CD4-positive, alpha-beta T cell (primary cell): ENCODE measurements around the gene REEP2. TPM values are rescaled to one million over a fixed set of nuclear protein-coding genes. Genes with fewer than 3 reads are reported as not detected.
A peak's percentile ranks its signal among the peaks of the same experiment; 100 is the strongest.

Source experiments
- ATAC-seq: fragments of 200-7000 bp; cut with Tn5 transposase; one replicate; pipeline ENCODE4 v1.10.0; 2022; ENCODE audit warnings: mild to moderate bottlenecking; ENCODE audit not compliant: poor library complexity
- CTCF ChIA-PET: fragments of 350-600 bp; sonication (Branson Sonifier 250); formaldehyde crosslinking; loops from one replicate; lab custom pipeline; 2021; ENCODE audit warnings: antibody characterized with exemption, inconsistent platforms; lab: Charles Lee
- POLR2A ChIA-PET: fragments of 350-600 bp; sonication (Branson Sonifier 250); formaldehyde crosslinking; loops from one replicate; lab custom pipeline; 2021; ENCODE audit warnings: antibody characterized with exemption, inconsistent platforms; lab: Charles Lee
- DNase-seq, 14 experiments: peaks; one replicate each; pipeline ENCODE4 v3.0.0-alpha.2; 2013 to 2020; ENCODE audit warnings: mixed read lengths in 2 of 14
- H3K27ac ChIP-seq, 2 donors: one replicate each; pipeline versions ENCODE4 v1.5.1 to v1.7.0; 2013; ENCODE audit warnings: low read length in 2 of 2, low read depth in 1 of 2, mild to moderate bottlenecking in 1 of 2
- H3K27me3 ChIP-seq, 2 experiments: 1 replicate in 1 of 2; 2 replicates in 1 of 2; pipeline versions ENCODE4 v1.6.1 to v1.7.0; 2013; ENCODE audit warnings: low read length in 2 of 2, control low read depth in 1 of 2, mild to moderate bottlenecking in 1 of 2, moderate library complexity in 1 of 2; ENCODE audit not compliant: insufficient read depth in 2 of 2, control insufficient read depth in 1 of 2
- H3K36me3 ChIP-seq: one replicate; pipeline ENCODE4 v1.6.1; 2013; ENCODE audit warnings: low read length, control low read depth; ENCODE audit not compliant: insufficient read depth
- H3K4me1 ChIP-seq: one replicate; pipeline ENCODE4 v1.6.1; 2013; ENCODE audit warnings: low read length, control low read depth; ENCODE audit not compliant: insufficient read depth
- H3K4me3 ChIP-seq: one replicate; pipeline ENCODE4 v1.5.1; 2013; ENCODE audit warnings: mild to moderate bottlenecking, low read length, moderate library complexity
- H3K9me3 ChIP-seq, 2 experiments: 1 replicate in 1 of 2; 2 replicates in 1 of 2; pipeline versions ENCODE4 v1.6.1 to v1.7.0; 2013; ENCODE audit warnings: low read length in 2 of 2, mild to moderate bottlenecking in 2 of 2, control low read depth in 1 of 2, moderate library complexity in 1 of 2; ENCODE audit not compliant: control insufficient read depth in 1 of 2, insufficient read depth in 1 of 2
- H3K27ac Mint-ChIP-seq: one replicate; pipeline ENCODE4 v1.8.0; 2020; ENCODE audit warnings: mixed read lengths
- H3K27me3 Mint-ChIP-seq: one replicate; pipeline ENCODE4 v1.8.0; 2021; ENCODE audit warnings: mixed read lengths
- H3K36me3 Mint-ChIP-seq: one replicate; pipeline ENCODE4 v1.8.0; 2021; ENCODE audit warnings: low read depth, mixed read lengths
- H3K4me1 Mint-ChIP-seq: one replicate; pipeline ENCODE4 v1.8.0; 2021; ENCODE audit warnings: low read depth, mixed read lengths
- H3K4me3 Mint-ChIP-seq: one replicate; pipeline ENCODE4 v1.8.0; 2020; ENCODE audit warnings: mild to moderate bottlenecking, mixed read lengths
- H3K9me3 Mint-ChIP-seq: one replicate; pipeline ENCODE4 v1.8.0; 2020; ENCODE audit warnings: mixed read lengths
- CTCF ChIP-seq: fragments of 200-600 bp; IDR thresholded peaks from one replicate; pipeline ENCODE4 v1.8.0; 2022; ENCODE audit warnings: antibody characterized with exemption, mild to moderate bottlenecking
- intact Hi-C, 2 experiments: fragments of 100-400 bp; cut with DNase I in 1 of 2; cut with micrococcal nuclease in 1 of 2; formaldehyde crosslinking; loops; one replicate each; pipeline versions ENCODE4 v1.15.1 to v1.9.0; 2023 to 2025; cut with DNase I, micrococcal nuclease
- total RNA-seq, 174 experiments: library from RNA in 2 of 174; stranded (reverse) in 2 of 174; gene quantifications; one replicate each; pipeline ENCODE4 v1.2.3 and lab custom pipeline; 2021 to 2026

Gene REEP2
- total RNA-seq, 2 experiments from 2014 or later, result 0.33 to 0.34 TPM

DNA sequence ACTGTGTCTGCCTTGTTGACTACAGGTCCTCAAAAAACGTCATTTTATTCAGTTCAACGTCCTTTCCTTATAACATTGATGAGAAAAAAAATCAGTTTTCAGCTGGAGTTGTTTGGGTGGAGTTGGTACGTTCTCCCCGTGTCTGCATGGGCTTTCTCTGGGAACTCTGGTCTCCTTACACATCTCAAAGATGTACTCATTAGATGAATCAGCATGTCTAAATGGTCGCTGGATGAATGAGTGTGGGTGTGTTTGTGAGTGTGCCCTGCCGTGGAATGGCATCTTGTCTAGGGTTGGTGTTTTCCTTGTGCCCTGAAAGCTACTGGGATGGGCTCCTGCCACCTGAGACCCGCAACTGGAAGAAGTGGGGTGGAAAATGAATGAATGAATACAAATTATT is 56.5 kb downstream of the REEP2 start:
- ATAC-seq, result no peak
- no peak overlapping the region for H3K27ac ChIP-seq
- no peaks in the 10 kb centered on the region for H3K9me3 Mint-ChIP-seq
- H3K4me1 ChIP-seq, result peaks cover 24% of the 10 kb centered on the region
- H3K27me3 ChIP-seq, result peaks cover 0 to 11% of the 10 kb centered on the region in 2 experiments
- no peak overlapping the region for H3K4me3 ChIP-seq
- H3K9me3 ChIP-seq, result peaks cover 0 to 5% of the 10 kb centered on the region in 2 experiments
- H3K4me1 Mint-ChIP-seq, result peaks cover 15% of the 10 kb centered on the region
- H3K4me3 Mint-ChIP-seq, result peak overlapping the region; percentile 30
- H3K27ac Mint-ChIP-seq, result no peak overlapping the region
- POLR2A ChIA-PET, result interaction anchor here (1.4 kb wide), 1 partner anchor 30 kb away, joined by 3 read pairs; the partner anchor contains the start of gene EGR1
- DNase-seq, result no peak
- intact Hi-C loops, result loop anchor here in 1 of 2 experiments (10.0 kb wide), 1 partner anchor 49 kb away; the partner anchor contains the start of gene ETF1
- H3K27me3 Mint-ChIP-seq, result peaks cover 14% of the 10 kb centered on the region
- no peaks in the 10 kb centered on the region for H3K36me3 Mint-ChIP-seq
- CTCF ChIA-PET, result interaction anchor here (0.6 to 1.3 kb wide), 3 partner anchors 9 to 31 kb away, joined by 3 read pairs; partner anchors contain the start of gene EGR1
- no peaks in the 10 kb centered on the region for H3K36me3 ChIP-seq
- no peak for TF ChIP-seq CTCF

Other genes starting within 250 kb of the REEP2 start
- gene CDC23, start 225.7 kb upstream of the REEP2 start, total RNA-seq, result 10 to 100 TPM; 14.2 to 15.6 TPM
- not detected for gene GFRA3, start 164.4 kb upstream of the REEP2 start, total RNA-seq
- gene CDC25C, start 107.3 kb upstream of the REEP2 start, total RNA-seq, result not detected
- 10 to 100 TPM; 81.0 to 83.8 TPM for gene FAM53C, start 100.8 kb upstream of the REEP2 start, total RNA-seq
- gene KDM3B, start 86.4 kb upstream of the REEP2 start, total RNA-seq, result 10 to 100 TPM; 59.5 to 66.0 TPM
- gene EGR1, start 26.4 kb downstream of the REEP2 start, total RNA-seq, result 1 to 10 TPM; 5.7 to 6.2 TPM
- gene ETF1, start 104.2 kb downstream of the REEP2 start, total RNA-seq, result 100 to 1,000 TPM; 178 to 187 TPM
- gene HSPA9, start 136.3 kb downstream of the REEP2 start, total RNA-seq, result 100 to 1,000 TPM; 354 to 366 TPM